ENCODE results near the gene TMEM120A. TPM values are rescaled to one million over a fixed set of nuclear protein-coding genes. Genes with fewer than 3 reads are reported as not detected.

Gene TMEM120A
- polyA plus RNA-seq, 3 donors: 65.5 to 79.9 (median 76.1) TPM

DNA sequence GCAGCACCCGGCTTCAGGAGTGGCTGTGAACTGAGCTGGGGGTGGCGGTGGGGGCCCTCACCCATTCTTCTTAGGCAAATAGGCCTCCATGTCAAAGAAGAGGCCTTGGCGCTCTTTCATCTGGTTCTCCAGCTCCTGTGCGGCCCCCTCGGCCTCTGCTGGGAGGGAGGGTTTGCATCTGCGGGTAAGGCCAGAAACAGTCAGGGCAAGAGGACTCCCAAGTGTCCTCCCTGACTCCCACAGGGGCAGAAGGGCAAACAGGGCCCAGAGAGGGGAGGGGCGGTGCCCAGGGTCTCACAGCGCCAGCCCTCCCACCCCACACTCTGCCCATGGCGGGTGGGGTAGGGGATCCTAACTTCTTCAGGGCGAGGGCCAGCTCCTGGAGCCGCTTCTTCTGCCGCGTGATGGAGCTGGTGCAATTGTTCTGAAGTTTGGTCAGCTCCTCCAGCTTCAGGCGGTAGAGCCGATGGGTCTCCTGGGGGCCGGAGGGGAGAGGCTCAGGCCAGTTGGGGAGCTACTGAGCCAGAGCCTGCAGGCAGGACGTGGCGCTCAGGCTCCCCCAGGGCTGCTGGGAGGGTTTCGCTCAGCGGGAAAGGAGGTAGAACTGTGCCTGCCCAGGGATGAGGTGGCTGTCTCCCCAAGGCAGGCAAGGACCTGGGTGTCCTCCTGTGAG is 2.2 kb downstream of the TMEM120A start:
- no peak overlapping the region for H3K4me3 Mint-ChIP-seq
- Histone ChIP-seq H4K20me1 (ENCODE audit: insufficient read depth, low read length) (peaks cover 20% of the 10 kb centered on the region), H2AFZ (ENCODE audit: insufficient read depth, low read depth, low read length, poor library complexity, severe bottlenecking) (no peak overlapping the region), H3K9ac (ENCODE audit: insufficient read depth, low read length, poor library complexity, severe bottlenecking) (no peak overlapping the region), H3K4me3 (replicated peaks in 1 of 3; ENCODE audit: low read depth in 2 of 3, low read length in 3 of 3) (no peak overlapping the region), H3K4me2 (replicated peaks; ENCODE audit: extremely low read depth, low read length, poor library complexity, severe bottlenecking) (no peak overlapping the region), H3K9me3 (replicated peaks in 1 of 2; ENCODE audit: control insufficient read depth in 1 of 2, insufficient read depth in 1 of 2, low read length in 2 of 2) (no peaks in the 10 kb centered on the region), H3K27ac (ENCODE audit: low read depth in 1 of 2, low read length in 2 of 2) (no peak overlapping the region), H3K79me2 (ENCODE audit: insufficient read depth, low read length) (peaks cover 5% of the 10 kb centered on the region), H3K4me1 (ENCODE audit: control insufficient read depth in 1 of 2, insufficient read depth in 2 of 2, low read length in 2 of 2) (peaks cover 29 to 40% of the 10 kb centered on the region in 2 donors), H3K36me3 (replicated peaks in 1 of 2; ENCODE audit: control insufficient read depth in 1 of 2, insufficient read depth in 2 of 2, low read length in 2 of 2) (peaks cover 9 to 17% of the 10 kb centered on the region in 2 donors), H3K27me3 (ENCODE audit: control insufficient read depth in 2 of 2, insufficient read depth in 2 of 2, low read length in 2 of 2) (no peaks in the 10 kb centered on the region)
- H3K9me3 Mint-ChIP-seq: peaks cover 0 to 2% (median 0%) of the 10 kb centered on the region in 7 donors
- no peak for TF ChIP-seq CTCF (IDR thresholded peaks at IDR 0.05)
- H3K4me1 Mint-ChIP-seq: peaks cover 43% of the 10 kb centered on the region
- H3K27ac Mint-ChIP-seq: no peak overlapping the region
- no peak for DNase-seq
- H3K27me3 Mint-ChIP-seq (ENCODE audit: low read depth in 3 of 3): peaks cover 0 to 3% (median 0%) of the 10 kb centered on the region in 3 donors
- peaks cover 28 to 38% of the 10 kb centered on the region in 2 donors for H3K36me3 Mint-ChIP-seq
- 94% methylated on average over 15 of the region's 20 CpGs for WGBS (ENCODE audit: insufficient coverage)
- intact Hi-C loops (cut with micrococcal nuclease): no loop called here

- H4K20me1 ChIP-seq (ENCODE audit: insufficient read depth, low read length): peaks cover 24% of the 10 kb centered on the region
- no peak overlapping the region for H3K4me2 ChIP-seq (replicated peaks; ENCODE audit: extremely low read depth, low read length, poor library complexity, severe bottlenecking)
- H3K79me2 ChIP-seq (ENCODE audit: insufficient read depth, low read length): peaks cover 5% of the 10 kb centered on the region
- H3K9me3 ChIP-seq (replicated peaks in 1 of 2; ENCODE audit: control insufficient read depth in 1 of 2, insufficient read depth in 1 of 2, low read length in 2 of 2): no peaks in the 10 kb centered on the region
- no peak for TF ChIP-seq CTCF (IDR thresholded peaks at IDR 0.05)
- Mint-ChIP-seq H3K27ac (no peak overlapping the region), H3K27me3 (ENCODE audit: low read depth in 3 of 3) (peaks cover 0 to 3% (median 0%) of the 10 kb centered on the region in 3 donors), H3K9me3 (no peaks in the 10 kb centered on the region), H3K4me1 (peaks cover 37% of the 10 kb centered on the region), H3K4me3 (no peak overlapping the region), H3K36me3 (peaks cover 34 to 44% of the 10 kb centered on the region in 2 donors)
- 92% methylated on average over 3 of the region's 9 CpGs for WGBS (ENCODE audit: insufficient coverage)
- no peak overlapping the region for H3K27ac ChIP-seq (ENCODE audit: low read depth in 1 of 2, low read length in 2 of 2)
- H3K9ac ChIP-seq (ENCODE audit: insufficient read depth, low read length, poor library complexity, severe bottlenecking): no peak overlapping the region
- no peaks in the 10 kb centered on the region for H3K27me3 ChIP-seq (ENCODE audit: control insufficient read depth in 2 of 2, insufficient read depth in 2 of 2, low read length in 2 of 2)
- intact Hi-C loops (cut with micrococcal nuclease): no loop called here
- no peak overlapping the region for H3K4me3 ChIP-seq (replicated peaks in 1 of 3; ENCODE audit: low read depth in 2 of 3, low read length in 3 of 3)
- H3K36me3 ChIP-seq (replicated peaks in 1 of 2; ENCODE audit: control insufficient read depth in 1 of 2, insufficient read depth in 2 of 2, low read length in 2 of 2): peaks cover 16 to 23% of the 10 kb centered on the region in 2 donors
- no peak overlapping the region for H2AFZ ChIP-seq (ENCODE audit: insufficient read depth, low read depth, low read length, poor library complexity, severe bottlenecking)
- peaks cover 23 to 34% of the 10 kb centered on the region in 2 donors for H3K4me1 ChIP-seq (ENCODE audit: control insufficient read depth in 1 of 2, insufficient read depth in 2 of 2, low read length in 2 of 2)
- no peak for DNase-seq
Measured at GRCh38 chr7:75991531-75992082, 2.8 kb downstream of the TMEM120A start.

Data from CD14-positive monocyte (primary cell).